Measurements from ENCODE around the gene XRRA1.
"Not testable (repeated sequence)": the region's sequence is repeated elsewhere in the genome, so short reads cannot be mapped to it uniquely, and the experiment has no call there.

Gene XRRA1

GRCh38 chr11:74902342-74902741 is 46.5 kb downstream of the XRRA1 start:
- no peak for DNase-seq (ENCODE audit: low read depth in 2 of 2)

DNA sequence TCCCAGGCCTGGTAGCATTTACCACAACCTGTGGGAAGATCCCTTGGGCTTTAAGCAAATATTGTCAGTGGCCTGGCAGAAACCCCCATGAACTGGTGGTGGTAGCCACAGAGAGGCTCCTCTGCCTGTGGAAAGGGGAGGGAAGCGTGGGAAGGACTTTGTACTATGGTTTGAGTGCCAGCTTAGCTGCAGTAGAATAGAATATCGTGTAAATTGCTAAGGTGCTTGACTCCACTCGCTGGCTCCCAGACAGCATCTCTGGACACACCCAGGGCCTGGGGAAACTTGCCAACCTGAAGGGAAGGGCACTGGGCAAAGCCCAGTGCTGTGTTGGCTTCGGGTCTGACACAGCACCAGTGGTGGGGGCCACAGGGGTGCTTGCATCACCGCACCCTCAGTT is 52.6 kb downstream of the XRRA1 start:
- DNase-seq (ENCODE audit: low read depth in 2 of 2): no peak

- DNase-seq (ENCODE audit: low read depth in 2 of 2): no peak
Observed at GRCh38 chr11:74895340-74896116, 53.4 kb downstream of the XRRA1 start.

DNA sequence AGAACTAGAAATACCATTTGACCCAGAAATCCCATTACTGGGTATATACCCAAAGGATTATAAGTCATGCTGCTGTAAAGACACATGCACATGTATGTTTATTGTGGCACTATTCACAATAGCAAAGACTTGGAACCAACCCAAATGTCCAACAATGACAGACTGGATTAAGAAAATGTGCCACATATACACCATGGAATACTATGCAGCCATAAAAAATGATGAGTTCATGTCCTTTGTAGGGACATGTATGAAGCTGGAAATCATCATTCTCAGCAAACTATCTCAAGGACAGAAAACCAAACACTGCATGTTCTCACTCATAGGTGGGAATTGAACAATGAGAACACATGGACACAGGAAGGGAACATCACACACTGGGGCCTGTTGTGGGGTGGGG is 55.9 kb downstream of the XRRA1 start:
- DNase-seq (ENCODE audit: low read depth in 2 of 2): not testable (repeated sequence)

- no peak for DNase-seq (ENCODE audit: low read depth in 2 of 2)
Observed at GRCh38 chr11:74877132-74877531, 71.8 kb downstream of the XRRA1 start.

GRCh38 chr11:74871037-74871436 is 77.9 kb downstream of the XRRA1 start:
- DNase-seq (ENCODE audit: low read depth in 2 of 2): no peak

- no peak for DNase-seq (ENCODE audit: low read depth in 2 of 2)
Observed at GRCh38 chr11:74870485-74870884, 78.4 kb downstream of the XRRA1 start.

- DNase-seq (ENCODE audit: low read depth in 2 of 2): no peak
Observed at GRCh38 chr11:74866557-74866956, 82.3 kb downstream of the XRRA1 start.

DNA sequence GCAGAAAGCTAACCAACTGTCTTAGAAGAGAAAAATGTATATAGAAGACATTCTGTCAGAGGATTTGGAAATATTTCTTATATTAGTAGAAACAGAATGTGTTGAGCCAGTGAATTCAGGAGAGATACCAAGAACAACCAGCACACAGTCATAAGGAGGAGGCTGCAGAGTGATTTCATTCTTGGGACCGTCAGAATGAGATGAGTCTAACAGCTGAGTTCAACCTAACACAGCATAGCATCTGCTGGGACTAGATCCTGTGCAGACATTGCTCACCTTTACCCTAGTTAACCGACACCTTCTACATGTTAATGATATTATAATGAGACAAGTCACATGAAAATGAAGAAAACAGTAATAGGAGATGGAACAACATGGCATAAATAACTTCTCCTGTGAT is 85.5 kb downstream of the XRRA1 start:
- DNase-seq (ENCODE audit: low read depth in 2 of 2): no peak

- no peak for DNase-seq (ENCODE audit: low read depth in 2 of 2)
Observed at GRCh38 chr11:74860743-74861142, 88.1 kb downstream of the XRRA1 start.

DNA sequence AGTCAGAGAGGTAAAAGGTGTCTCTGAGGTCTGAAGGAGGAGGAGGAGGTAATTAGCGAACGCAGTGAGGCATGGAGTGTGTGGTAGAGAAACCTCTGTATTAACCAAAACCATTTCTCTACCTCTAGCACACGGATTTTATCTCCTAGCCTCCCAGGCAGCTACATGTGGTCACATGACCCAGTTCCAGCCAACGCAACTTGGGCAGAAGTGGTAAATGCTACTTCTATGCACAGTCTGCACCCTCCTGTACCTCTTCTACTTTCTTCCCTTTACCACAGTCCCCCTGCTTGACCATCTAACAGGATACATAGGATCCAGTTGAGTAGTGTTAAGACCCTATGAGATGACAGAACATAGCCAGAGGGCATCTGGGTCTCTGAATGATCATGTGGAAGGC is 95.7 kb downstream of the XRRA1 start:
- no peak for DNase-seq (ENCODE audit: low read depth in 2 of 2)

DNA sequence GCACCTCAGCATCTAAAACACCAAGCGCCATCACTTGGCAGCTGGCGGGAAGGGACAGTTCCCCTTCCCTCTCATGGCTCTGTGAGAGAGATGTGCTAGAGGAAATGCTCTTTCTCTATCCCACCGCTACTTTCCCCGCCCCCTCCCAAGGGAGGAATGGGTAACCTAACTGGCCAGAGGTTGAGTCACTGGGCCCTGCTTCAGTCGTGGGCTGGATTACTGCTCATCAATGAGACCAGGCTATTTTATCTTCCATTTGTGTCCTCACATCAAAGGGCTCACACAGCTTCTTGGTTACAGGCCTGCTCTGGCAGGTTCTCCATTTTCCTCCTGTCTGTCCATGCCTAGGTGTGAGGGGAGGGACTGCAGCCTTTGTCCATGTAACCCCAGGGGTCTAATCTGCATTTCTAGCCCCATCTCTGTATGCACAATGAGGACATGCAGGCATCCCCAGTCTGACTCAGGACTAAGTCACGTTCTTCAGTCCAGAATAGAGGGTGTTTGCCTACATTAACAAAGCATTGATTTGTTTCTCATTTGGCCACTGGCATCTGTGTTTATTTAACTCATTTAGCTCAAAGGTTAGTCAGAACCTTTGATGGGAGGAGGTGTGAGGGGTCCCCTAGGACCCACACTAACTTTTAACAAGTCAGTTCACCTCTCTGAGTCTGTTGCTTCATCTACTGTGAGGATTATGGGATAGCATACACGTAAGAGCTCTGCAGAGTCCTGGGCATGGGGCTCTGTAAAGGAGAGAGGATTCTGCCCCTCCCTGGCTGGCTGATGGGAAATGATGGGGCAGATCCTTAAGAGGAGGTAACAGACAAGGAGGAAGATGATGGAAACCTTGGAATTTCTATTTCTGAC is 99.1 kb downstream of the XRRA1 start:
- DNase-seq (ENCODE audit: low read depth in 2 of 2): peak; percentile 27 to 31

DNA sequence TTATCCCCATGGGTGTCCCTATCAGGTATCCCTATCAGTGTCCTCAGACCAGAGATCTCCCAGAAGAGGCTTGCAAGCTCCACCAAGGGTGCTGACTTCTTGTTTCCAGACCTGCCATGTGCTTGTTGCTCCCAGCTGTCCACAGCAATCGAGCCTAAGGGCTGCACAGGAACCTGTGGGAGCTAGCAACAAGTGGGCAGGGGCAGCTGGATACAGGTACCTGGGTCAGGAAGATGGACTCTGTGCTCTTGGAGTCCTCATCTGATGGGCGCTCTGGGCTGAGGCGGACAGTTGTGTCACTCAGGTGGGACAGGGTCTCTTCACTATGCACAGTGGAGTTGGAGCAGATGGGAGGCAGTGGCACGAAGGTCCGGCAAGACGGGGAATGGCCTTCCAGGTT is 101.0 kb downstream of the XRRA1 start:
- no peak for DNase-seq (ENCODE audit: low read depth in 2 of 2)

DNA sequence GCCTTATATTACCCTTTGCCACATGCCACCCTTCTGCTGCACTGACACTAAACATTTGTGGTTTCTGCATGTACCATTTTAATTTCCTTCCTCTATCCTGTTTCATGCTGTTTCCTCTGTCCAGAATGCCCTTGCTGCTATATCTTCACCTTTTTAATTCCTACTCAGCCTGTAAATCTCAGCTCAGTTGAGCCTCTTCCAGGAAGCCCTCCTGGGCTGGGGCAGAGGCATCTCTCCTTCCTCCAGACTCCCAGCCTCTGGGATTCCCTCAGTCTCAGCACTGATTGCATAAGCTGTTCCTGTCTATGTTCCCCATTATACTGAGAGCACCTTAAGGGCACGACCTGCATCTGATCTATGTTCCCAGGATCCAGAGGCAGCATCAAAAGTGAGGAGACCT is 101.5 kb downstream of the XRRA1 start:
- no peak for DNase-seq (ENCODE audit: low read depth in 2 of 2)

- no peak for DNase-seq (ENCODE audit: low read depth in 2 of 2)
Observed at GRCh38 chr11:74846770-74847169, 102.1 kb downstream of the XRRA1 start.

DNA sequence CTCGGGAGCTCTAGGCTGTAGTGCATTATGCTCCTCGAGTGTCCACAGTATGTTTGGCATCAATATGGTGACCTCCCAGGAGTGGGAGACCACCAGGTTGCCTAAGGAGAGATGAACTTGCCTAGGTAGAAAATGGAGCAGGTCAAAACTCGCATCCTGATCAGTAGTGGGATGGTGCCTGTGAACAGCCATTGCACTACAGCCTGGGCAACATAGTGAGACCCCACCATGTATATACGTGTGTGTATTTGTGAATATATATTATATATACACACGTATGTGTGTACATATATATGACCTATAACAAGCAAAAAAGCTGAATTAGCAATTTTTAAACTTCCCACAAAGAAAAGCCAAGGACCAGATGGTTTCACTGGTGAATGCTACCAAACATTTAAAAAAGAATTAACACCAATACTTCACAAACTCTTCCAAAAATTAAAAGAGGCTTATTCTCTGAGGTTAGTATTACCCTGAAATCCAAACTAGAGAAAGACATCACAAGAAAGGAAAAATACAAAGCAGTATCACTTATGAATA is 102.8 kb downstream of the XRRA1 start:
- DNase-seq (ENCODE audit: low read depth in 2 of 2): no peak

- DNase-seq (ENCODE audit: low read depth in 2 of 2): no peak
Observed at GRCh38 chr11:74844865-74845264, 104.0 kb downstream of the XRRA1 start.

GRCh38 chr11:74844072-74844471 is 104.8 kb downstream of the XRRA1 start:
- no peak for DNase-seq (ENCODE audit: low read depth in 2 of 2)

GRCh38 chr11:74842967-74843366 is 105.9 kb downstream of the XRRA1 start:
- no peak for DNase-seq (ENCODE audit: low read depth in 2 of 2)

GRCh38 chr11:74840486-74840885 is 108.4 kb downstream of the XRRA1 start:
- DNase-seq (ENCODE audit: low read depth in 2 of 2): no peak

- DNase-seq (ENCODE audit: low read depth in 2 of 2): no peak
Observed at GRCh38 chr11:74839971-74840370, 108.9 kb downstream of the XRRA1 start.

DNA sequence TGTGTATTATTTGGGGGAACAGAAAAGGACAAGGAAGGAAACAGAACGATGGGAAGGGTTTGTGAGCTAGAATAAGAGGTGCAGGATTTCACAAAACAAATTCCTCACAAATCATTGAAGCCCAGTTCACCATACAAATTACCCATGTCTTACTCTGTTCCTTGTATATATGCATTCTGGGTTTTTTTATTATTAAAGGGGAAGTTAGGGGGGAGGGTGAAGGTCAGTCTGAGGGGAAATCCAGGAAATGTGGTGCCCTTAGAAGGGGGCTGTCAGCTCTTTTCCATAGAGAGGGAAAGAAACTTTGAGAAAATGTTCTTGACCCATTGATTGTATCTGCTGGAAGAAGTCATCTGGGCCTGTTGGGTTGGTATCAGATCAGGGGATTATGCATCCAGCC is 109.4 kb downstream of the XRRA1 start:
- no peak for DNase-seq (ENCODE audit: low read depth in 2 of 2)

- no peak for DNase-seq (ENCODE audit: low read depth in 2 of 2)
Observed at GRCh38 chr11:74838188-74838587, 110.7 kb downstream of the XRRA1 start.
